H1 (cell line): ENCODE measurements around the gene EDC3. TPM values are rescaled to one million over a fixed set of nuclear protein-coding genes. Genes with fewer than 3 reads are reported as not detected.

Experiments
- CTCF ChIA-PET: fragments of 300-600 bp; sonication (Branson Sonifier 250); formaldehyde crosslinking; loops from one replicate; lab custom pipeline; 2021; ENCODE audit not compliant: partially characterized antibody; lab: Charles Lee
- POLR2A ChIA-PET: fragments of 300-600 bp; sonication (Branson Sonifier 250); formaldehyde crosslinking; loops from one replicate; lab custom pipeline; 2021; ENCODE audit warnings: inconsistent platforms; ENCODE audit not compliant: partially characterized antibody; lab: Charles Lee
- DNase-seq, 2 experiments: peaks; one replicate each; pipeline versions ENCODE4 v3.0.0 to v3.0.0-alpha.2; 2010 to 2022; ENCODE audit warnings: low spot score in 2 of 2, low read depth in 1 of 2, mixed read lengths in 1 of 2
- FAIRE-seq: peaks from 2 replicates; lab custom pipeline; 2011; peaks lifted over from hg19 to GRCh38; lab: Jason Lieb, UNC
- H2AFZ ChIP-seq: 2 replicates; pipeline ENCODE4 v1.8.1; 2012; ENCODE audit warnings: low read length, inconsistent platforms
- H2AK5ac ChIP-seq: 2 replicates; pipeline ENCODE4 v1.6.1; 2013; ENCODE audit warnings: low read depth, low read length
- H2BK120ac ChIP-seq: replicated peaks from 2 replicates; pipeline ENCODE3; 2013; ENCODE audit warnings: low read depth, low read length, inconsistent platforms
- H2BK12ac ChIP-seq: 2 replicates; pipeline ENCODE4 v1.6.1; 2013; ENCODE audit warnings: low read depth, low read length
- H2BK15ac ChIP-seq: 2 replicates; pipeline ENCODE4 v1.6.1; 2013; ENCODE audit warnings: low read length
- H2BK20ac ChIP-seq: 2 replicates; pipeline ENCODE4 v1.6.1; 2013; ENCODE audit warnings: low read length
- H2BK5ac ChIP-seq: 2 replicates; pipeline ENCODE4 v1.6.1; 2013; ENCODE audit warnings: low read depth, low read length
- H3K14ac ChIP-seq: 2 replicates; pipeline ENCODE4 v1.6.1; 2013; ENCODE audit warnings: inconsistent platforms; ENCODE audit not compliant: insufficient read length
- H3K18ac ChIP-seq: 2 replicates; pipeline ENCODE4 v1.6.1; 2013; ENCODE audit warnings: low read length; ENCODE audit errors: extremely low read depth
- H3K23ac ChIP-seq: 2 replicates; pipeline ENCODE4 v1.6.1; 2013; ENCODE audit warnings: inconsistent platforms; ENCODE audit not compliant: insufficient read length
- H3K23me2 ChIP-seq: 2 replicates; pipeline ENCODE4 v1.6.1; 2013; ENCODE audit warnings: low read depth, low read length
- H3K27ac ChIP-seq: 2 replicates; pipeline ENCODE4 v1.6.1; 2011; ENCODE audit warnings: low read depth, low read length, inconsistent platforms
- H3K27me3 ChIP-seq, 4 experiments: replicated peaks in 1 of 4; 1 replicate in 1 of 4; 2 replicates in 3 of 4; pipeline versions ENCODE4 v1.6.1 to v1.8.1; 2011 to 2013; ENCODE audit warnings: low read length in 3 of 4, mild to moderate bottlenecking in 3 of 4, inconsistent platforms in 2 of 4, mixed read lengths in 2 of 4, moderate library complexity in 1 of 4; ENCODE audit not compliant: control insufficient read depth in 3 of 4, insufficient read depth in 3 of 4; ENCODE audit errors: extremely low read depth in 1 of 4
- H3K36me3 ChIP-seq, 4 experiments: 2 replicates each; pipeline versions ENCODE4 v1.6.1 to v1.8.1; 2011 to 2013; ENCODE audit warnings: mild to moderate bottlenecking in 4 of 4, low read length in 3 of 4, moderate library complexity in 2 of 4, control low read depth in 1 of 4, inconsistent platforms in 1 of 4; ENCODE audit not compliant: insufficient read depth in 4 of 4, control insufficient read depth in 2 of 4
- H3K4ac ChIP-seq: replicated peaks from 2 replicates; pipeline ENCODE3; 2013; ENCODE audit warnings: low read length, low read depth, mixed read lengths, inconsistent platforms; ENCODE audit not compliant: insufficient read length
- H3K4me1 ChIP-seq, 4 experiments: replicated peaks in 1 of 4; 1 replicate in 1 of 4; 2 replicates in 3 of 4; pipeline versions ENCODE4 v1.6.1 to v1.8.1; 2011 to 2013; ENCODE audit warnings: low read length in 3 of 4, inconsistent platforms in 2 of 4, mixed read lengths in 1 of 4; ENCODE audit not compliant: insufficient read depth in 4 of 4, control insufficient read depth in 3 of 4
- H3K4me2 ChIP-seq, 2 experiments: 2 replicates each; pipeline versions ENCODE4 v1.6.1 to v1.8.1; 2011 to 2013; ENCODE audit warnings: low read depth in 2 of 2, low read length in 2 of 2, control low read depth in 1 of 2, inconsistent platforms in 1 of 2, mild to moderate bottlenecking in 1 of 2; ENCODE audit not compliant: insufficient read depth in 1 of 2
- H3K4me3 ChIP-seq, 4 experiments: fragments of 200-600, 300-600 bp in 1 of 4; sonication (generic), shearing (Covaris generic), sonication (Bioruptor Twin) in 1 of 4; 2 replicates each; pipeline versions ENCODE4 v1.5.1 to v1.8.1; 2011 to 2016; ENCODE audit warnings: low read length in 4 of 4, low read depth in 3 of 4, control low read depth in 2 of 4, inconsistent platforms in 2 of 4, mild to moderate bottlenecking in 2 of 4, mixed read lengths in 1 of 4, moderate library complexity in 1 of 4; ENCODE audit not compliant: insufficient read depth in 2 of 4; ENCODE audit errors: extremely low read depth in 1 of 4
- H3K56ac ChIP-seq: replicated peaks from 2 replicates; pipeline ENCODE3; 2013; ENCODE audit warnings: low read depth, mild to moderate bottlenecking, mixed read lengths, low read length, inconsistent platforms; ENCODE audit not compliant: insufficient read length
- H3K79me1 ChIP-seq: 2 replicates; pipeline ENCODE4 v1.6.1; 2013; ENCODE audit warnings: low read depth, low read length, control low read depth
- H3K79me2 ChIP-seq, 2 experiments: 2 replicates each; pipeline versions ENCODE4 v1.6.1 to v1.8.1; 2012 to 2013; ENCODE audit warnings: low read length in 2 of 2, mild to moderate bottlenecking in 2 of 2, inconsistent platforms in 1 of 2; ENCODE audit not compliant: insufficient read depth in 2 of 2, control insufficient read depth in 1 of 2
- H3K9ac ChIP-seq, 4 experiments: replicated peaks in 1 of 4; 1 replicate in 1 of 4; 2 replicates in 3 of 4; pipeline versions ENCODE4 v1.6.1 to v1.8.1; 2011 to 2013; ENCODE audit warnings: low read depth in 3 of 4, low read length in 3 of 4, control low read depth in 2 of 4, mild to moderate bottlenecking in 2 of 4, moderate library complexity in 2 of 4, inconsistent platforms in 1 of 4; ENCODE audit errors: extremely low read depth in 1 of 4
- H3K9me3 ChIP-seq, 2 experiments: 2 replicates each; pipeline versions ENCODE4 v1.6.1 to v1.8.1; 2012 to 2013; ENCODE audit warnings: mild to moderate bottlenecking in 2 of 2, moderate library complexity in 2 of 2, control low read depth in 1 of 2, inconsistent platforms in 1 of 2, low read depth in 1 of 2, low read length in 1 of 2, mixed read lengths in 1 of 2; ENCODE audit not compliant: insufficient read depth in 2 of 2
- H4K20me1 ChIP-seq, 2 experiments: replicated peaks in 1 of 2; 2 replicates each; pipeline versions ENCODE3 to v1.8.1; 2011 to 2013; ENCODE audit warnings: inconsistent platforms in 2 of 2, low read length in 2 of 2, mild to moderate bottlenecking in 1 of 2; ENCODE audit not compliant: insufficient read depth in 2 of 2, control insufficient read depth in 1 of 2
- H4K5ac ChIP-seq: 2 replicates; pipeline ENCODE4 v1.6.1; 2013; ENCODE audit warnings: low read length, low read depth, mixed read lengths, inconsistent platforms; ENCODE audit not compliant: insufficient read length
- H4K8ac ChIP-seq: 2 replicates; pipeline ENCODE4 v1.8.0; 2013; ENCODE audit warnings: mild to moderate bottlenecking, moderate library complexity, low read length, inconsistent platforms; ENCODE audit not compliant: insufficient read depth; ENCODE audit errors: extremely low read depth
- H4K91ac ChIP-seq: replicated peaks from 2 replicates; pipeline ENCODE3; 2013; ENCODE audit warnings: low read length, mixed read lengths, inconsistent platforms; ENCODE audit not compliant: insufficient read length
- NANOG ChIP-seq: IDR thresholded peaks from 2 replicates; pipeline ENCODE4 v1.6.1; 2011; ENCODE audit warnings: low read length, low read depth, mild to moderate bottlenecking, inconsistent platforms; ENCODE audit not compliant: insufficient read depth, poor library complexity, severe bottlenecking
- WGBS, 2 experiments: shearing (Covaris generic) in 1 of 2; methylation state at CpG; one replicate each; pipeline versions ENCODE4 v1.1.6 to v1.1.7; 2013 to 2015; ENCODE audit warnings: low lambda C conversion rate in 2 of 2, mixed read lengths in 2 of 2, inconsistent platforms in 1 of 2, low coverage in 1 of 2, missing lambda C conversion rate in 1 of 2; ENCODE audit not compliant: insufficient replicate concordance in 2 of 2, insufficient coverage in 1 of 2, insufficient read length in 1 of 2; ENCODE audit errors: extremely low coverage in 1 of 2, missing lambda C conversion rate in 1 of 2; 5-methylcytosine and 5-hydroxymethylcytosine counted together
- polyA plus RNA-seq, 7 experiments: library from polyadenylated mRNA; depleted of rRNA in 3 of 7; stranded (reverse) in 5 of 7; unstranded in 2 of 7; fragments of >200 nt in 5 of 7; fragments of 200-250 nt in 2 of 7; gene quantifications; 1 replicate in 5 of 7; 2 replicates in 1 of 7; 4 replicates in 1 of 7; pipeline versions ENCODE4 v1.2.1 to v1.2.3, GENCODE V29; 2011 to 2013; ENCODE audit warnings: missing spikeins in 2 of 7, mixed read lengths in 2 of 7
- total RNA-seq: library from RNA; stranded (reverse); fragmentation: NEBNext Ultra II Directional; extraction: Animal tissue kit (Norgen Biotek cat#: 25700); gene quantifications from 2 replicates; pipeline ENCODE4 v1.2.1, GENCODE V29; 2021

EDC3 gene
- total and polyA plus RNA-seq, 2 of the 8 experiments (the other 6 are each of a cell fraction or from before 2014, with no cell fraction given): 45.0 to 50.8 TPM

GRCh38 chr15:74585191-74585590, 110.6 kb downstream of the EDC3 start:
- no peak overlapping the region for H3K4me2 ChIP-seq
- no peak overlapping the region for H3K27ac ChIP-seq
- no peak overlapping the region for H3K14ac ChIP-seq
- H2BK5ac ChIP-seq: no peak overlapping the region
- H2AK5ac ChIP-seq: no peak overlapping the region
- no peak overlapping the region for H3K23ac ChIP-seq
- no peak overlapping the region for H3K56ac ChIP-seq
- H3K4me1 ChIP-seq: peaks cover 0 to 6% (median 5%) of the 10 kb centered on the region in 4 experiments; a peak in 3 of 7 replicates
- no peak overlapping the region for H2BK15ac ChIP-seq
- WGBS, 2 experiments: 86% methylated on average over 3 of the region's 3 CpGs; no CpG with 5 or more reads in 1 of the 2 experiments
- no peak for TF ChIP-seq NANOG
- H2BK120ac ChIP-seq: no peak overlapping the region
- no peak overlapping the region for H3K4ac ChIP-seq
- no peak overlapping the region for H3K9ac ChIP-seq
- no peak overlapping the region for H2BK20ac ChIP-seq
- no peak overlapping the region for H2BK12ac ChIP-seq
- POLR2A ChIA-PET: interaction anchor here (1.2 to 2.6 kb wide), 2 partner anchors 13 to 38 kb away, joined by 4 to 12 read pairs; no protein-coding TSS in a partner anchor
- CTCF ChIA-PET: interaction anchor here (1.2 kb wide), 1 partner anchor 17 kb away, joined by 3 read pairs; no protein-coding TSS in a partner anchor
- no peak overlapping the region for H4K8ac ChIP-seq
- no peak overlapping the region for H4K91ac ChIP-seq
- H3K36me3 ChIP-seq: peaks cover 16 to 42% (median 26%) of the 10 kb centered on the region in 4 experiments
- 0 out of 2 replicates have a peak, but pooled peaks cover 10% of the 10 kb centered on the region for H3K79me1 ChIP-seq
- H4K5ac ChIP-seq: no peak overlapping the region
- no peak overlapping the region for H3K4me3 ChIP-seq
- DNase-seq (no peak), FAIRE-seq (no peak)
- peaks cover 0 to 10% of the 10 kb centered on the region in 2 experiments; a peak in 1 of 4 replicates for H3K79me2 ChIP-seq
- H4K20me1 ChIP-seq: peaks cover 8 to 20% of the 10 kb centered on the region in 2 experiments
- H3K23me2 ChIP-seq: no peaks in the 10 kb centered on the region
- H3K18ac ChIP-seq: no peak overlapping the region
- H3K9me3 ChIP-seq: no peaks in the 10 kb centered on the region
- H2AFZ ChIP-seq: no peak overlapping the region
- H3K27me3 ChIP-seq: no peaks in the 10 kb centered on the region
